ENCODE data around the gene ZNF319.

Gene ZNF319

GRCh38 chr16:57999971-58000705 is at the start of gene ZNF319:
ZNF319 (minus strand) TSS chr16:58000672; CDS start chr16:57998265, 2,407 bp downstream.
- DNase-seq: no peak

DNA sequence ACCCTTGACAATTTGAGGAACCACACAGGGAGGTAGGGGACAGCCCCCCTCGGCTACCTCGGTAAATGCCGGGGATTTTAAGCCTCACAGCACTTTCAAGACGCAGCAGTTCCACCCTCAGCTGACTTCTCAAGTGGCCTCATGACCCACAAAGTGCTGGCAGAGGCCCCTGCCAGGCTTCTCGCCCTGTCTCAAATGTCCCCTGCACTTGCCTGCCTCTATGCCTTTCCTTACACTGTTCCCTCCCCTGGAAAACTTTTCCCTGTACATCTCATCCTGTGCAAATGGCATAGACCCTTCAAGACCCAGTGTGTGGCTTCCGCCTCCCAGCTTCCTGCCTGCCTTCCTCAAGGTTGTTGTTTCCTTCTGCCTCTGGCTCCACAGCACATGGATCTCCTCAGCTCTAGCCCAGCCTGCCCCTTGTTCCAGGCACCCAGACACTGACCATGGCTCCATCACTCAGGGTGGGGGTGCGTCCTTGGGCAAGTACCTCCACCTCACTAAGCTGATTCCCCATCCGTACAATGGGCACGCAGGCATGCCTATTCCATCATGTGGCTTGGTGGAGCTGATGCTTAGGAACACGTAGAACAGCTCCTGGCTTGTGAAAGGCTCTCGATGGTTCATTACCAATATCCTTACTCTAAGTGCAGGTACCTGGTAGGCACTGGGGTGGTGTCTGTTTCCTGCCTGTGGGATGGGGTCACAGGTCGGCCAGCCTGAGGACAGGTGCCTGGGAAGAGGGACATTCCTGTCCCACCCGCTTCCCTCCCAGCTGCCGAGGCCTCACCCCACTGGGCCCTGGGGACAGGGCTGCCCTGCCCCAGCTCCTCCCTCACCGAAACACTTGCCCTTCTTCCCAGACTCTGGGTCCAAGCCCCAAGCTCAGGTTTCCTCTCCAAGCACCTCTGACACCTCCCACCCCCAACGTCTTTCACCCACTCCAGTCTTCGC is 49.0 kb upstream of the ZNF319 start:
- no peak for DNase-seq

DNA sequence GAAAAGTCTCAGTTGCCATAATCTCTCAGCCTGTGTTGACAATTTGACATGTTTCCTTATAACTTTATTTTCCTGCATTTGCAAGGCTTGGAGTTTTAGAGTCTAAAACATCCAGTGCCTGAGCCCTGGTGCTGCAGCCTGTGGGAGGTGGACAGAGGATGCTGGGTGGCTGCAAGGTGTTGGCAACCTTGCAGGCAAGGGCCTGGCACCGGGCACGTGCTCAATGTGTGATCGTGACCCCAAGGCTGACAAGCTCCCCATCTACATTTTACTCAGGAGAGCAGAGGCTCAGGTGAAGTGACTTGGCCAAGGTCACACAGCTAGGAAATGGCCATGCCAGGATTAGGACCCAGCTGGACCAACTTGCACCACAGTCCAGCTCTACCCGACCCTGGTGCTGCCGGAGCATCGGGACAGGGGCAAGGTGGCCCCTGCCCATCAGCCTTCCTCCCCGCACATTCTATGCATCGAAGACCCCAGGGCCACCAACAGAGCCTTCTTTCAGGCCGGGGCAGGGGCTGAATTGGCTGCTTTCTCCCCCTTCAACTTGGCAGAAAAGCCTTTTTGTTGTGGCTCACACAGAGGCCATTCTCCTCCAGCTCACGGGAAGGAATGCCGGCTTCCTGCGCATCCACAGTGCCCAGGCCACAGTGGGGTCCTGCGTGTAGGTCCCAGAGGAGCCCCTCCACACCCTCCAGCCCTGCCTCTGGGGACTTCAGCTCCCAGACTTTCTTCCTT is 48.2 kb upstream of the ZNF319 start:
- DNase-seq: no peak

DNA sequence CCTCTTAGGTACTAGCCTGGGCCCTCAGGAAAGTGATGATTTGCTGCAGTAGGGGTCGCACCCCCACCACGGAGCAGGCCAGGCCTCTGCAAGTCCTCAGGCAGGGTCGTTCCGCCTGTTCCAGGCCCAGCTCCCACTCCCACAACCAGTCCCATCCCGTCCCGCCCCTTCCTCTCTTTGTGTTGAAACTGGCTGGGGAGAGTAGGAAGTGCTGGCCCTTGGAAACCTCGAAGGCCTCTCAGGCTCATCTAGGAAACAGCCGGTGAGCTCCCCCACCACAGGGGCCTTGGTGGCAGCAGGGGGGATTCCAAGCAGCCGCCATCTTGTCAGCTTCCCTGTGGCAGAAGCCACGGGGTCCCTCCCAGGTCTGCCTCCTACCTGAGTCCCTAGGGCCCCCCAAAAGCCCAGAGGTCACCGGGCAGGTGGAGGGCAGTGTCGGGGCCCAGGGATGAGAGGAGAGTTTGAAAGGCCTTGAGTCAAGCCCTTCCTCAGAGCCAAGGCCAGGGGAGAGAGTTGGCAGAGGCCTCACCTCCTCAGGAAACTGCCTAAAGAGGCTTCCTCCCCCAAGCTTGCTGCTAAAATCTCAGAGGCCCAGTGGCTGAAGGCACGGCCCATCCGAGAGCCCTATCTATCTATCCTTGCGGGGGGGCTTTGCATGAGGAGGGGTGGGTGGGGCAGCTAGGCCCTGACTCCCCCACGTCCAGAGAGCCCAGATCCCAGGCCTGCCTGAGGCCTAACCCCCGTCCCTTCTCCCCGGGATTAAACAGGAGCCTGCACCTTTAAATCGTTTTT is 47.3 kb upstream of the ZNF319 start:
- no peak for DNase-seq

GRCh38 chr16:58046936-58047335 is 46.5 kb upstream of the ZNF319 start:
- no peak for DNase-seq

GRCh38 chr16:58046054-58046881 is 45.8 kb upstream of the ZNF319 start:
- DNase-seq: no peak

DNA sequence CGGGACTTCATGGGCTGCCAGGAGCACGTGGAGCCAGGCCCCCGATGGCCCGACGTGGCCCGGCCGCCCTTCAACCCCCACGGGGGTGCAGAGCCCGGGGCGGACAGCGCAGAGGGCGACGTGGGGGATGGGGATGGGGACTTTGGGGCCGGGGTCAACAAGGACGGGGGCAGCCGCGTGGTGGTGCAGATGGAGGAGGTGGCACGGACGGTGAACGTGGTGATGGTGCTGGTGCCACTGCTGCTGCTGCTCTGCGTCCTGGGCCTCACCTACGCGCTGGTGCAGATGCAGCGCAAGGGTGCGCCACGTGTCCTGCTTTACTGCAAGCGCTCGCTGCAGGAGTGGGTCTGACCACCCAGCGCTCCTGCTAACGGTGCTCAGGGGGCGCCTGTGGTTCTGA is 44.6 kb upstream of the ZNF319 start:
- DNase-seq: no peak

DNA sequence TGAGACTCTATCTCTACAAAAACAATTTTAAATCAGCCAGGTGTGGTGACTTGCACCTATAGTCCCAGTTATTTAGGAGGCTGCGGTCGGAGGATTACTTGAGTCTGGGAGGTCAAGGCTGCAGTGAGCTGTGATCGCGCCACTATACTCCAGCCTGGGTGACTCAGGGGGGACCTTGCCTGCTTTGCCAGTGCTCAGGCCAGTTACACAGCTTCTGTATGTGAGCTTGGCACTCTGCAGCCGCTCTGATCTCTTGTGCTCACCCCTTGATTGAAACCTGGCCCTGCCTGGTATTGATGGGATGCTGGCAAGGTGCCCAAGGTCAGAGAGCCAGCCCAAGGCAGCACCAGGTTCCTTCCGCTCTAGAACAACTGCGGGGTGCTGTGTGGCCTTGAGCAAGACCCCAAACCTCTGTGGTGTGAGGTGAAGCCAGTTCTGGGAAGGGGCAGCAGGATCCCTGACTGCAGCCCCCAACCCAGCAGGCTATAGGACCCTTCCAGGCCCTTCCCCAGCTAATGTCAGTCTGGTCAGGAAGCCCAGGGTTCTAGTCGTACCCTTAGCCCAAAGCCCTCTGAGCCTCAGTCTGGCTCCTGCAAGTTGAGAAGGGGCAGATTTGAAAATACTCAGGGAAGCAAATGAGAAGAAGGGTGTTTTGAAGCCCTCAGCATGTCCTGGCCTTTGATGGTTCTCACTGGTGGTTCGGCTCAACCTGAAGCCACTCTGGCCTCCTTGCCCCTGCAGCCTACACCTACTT is 44.0 kb upstream of the ZNF319 start:
- DNase-seq: no peak

- DNase-seq: no peak
These were observed 43.2 kb upstream of the ZNF319 start for GRCh38 chr16:58043571-58044155.

- DNase-seq: no peak
These were observed 42.5 kb upstream of the ZNF319 start for GRCh38 chr16:58042886-58043515.

- no peak for DNase-seq
These were observed 41.8 kb upstream of the ZNF319 start for GRCh38 chr16:58042001-58042885.

DNA sequence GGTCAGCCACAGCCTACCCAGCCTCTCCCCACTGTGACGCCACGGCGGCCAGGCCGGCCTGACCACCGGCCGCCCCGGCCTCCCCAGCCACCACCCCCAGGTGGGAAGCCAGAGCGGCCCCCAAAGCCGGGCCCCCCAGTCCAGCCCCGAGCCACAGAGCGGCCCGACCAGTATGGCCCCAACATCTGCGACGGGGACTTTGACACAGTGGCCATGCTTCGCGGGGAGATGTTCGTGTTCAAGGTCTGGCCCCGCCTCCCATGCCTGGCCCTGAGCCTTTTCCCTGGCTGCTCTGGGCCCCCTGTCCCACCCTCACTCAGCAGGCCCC is 41.1 kb upstream of the ZNF319 start:
- no peak for DNase-seq

- no peak for DNase-seq
These were observed 40.6 kb upstream of the ZNF319 start for GRCh38 chr16:58040945-58041627.

DNA sequence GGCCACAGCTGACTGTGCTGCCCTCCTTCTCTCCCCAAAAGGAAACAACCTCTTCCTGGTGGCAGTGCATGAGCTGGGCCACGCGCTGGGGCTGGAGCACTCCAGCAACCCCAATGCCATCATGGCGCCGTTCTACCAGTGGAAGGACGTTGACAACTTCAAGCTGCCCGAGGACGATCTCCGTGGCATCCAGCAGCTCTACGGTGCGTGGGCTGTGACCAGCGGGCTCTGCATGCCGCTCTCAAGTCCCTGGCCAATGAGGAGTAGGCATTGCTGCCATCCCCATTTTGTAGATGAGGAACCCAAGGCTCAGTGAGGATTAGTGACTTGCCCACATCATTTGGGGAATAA is 40.0 kb upstream of the ZNF319 start:
- no peak for DNase-seq

DNA sequence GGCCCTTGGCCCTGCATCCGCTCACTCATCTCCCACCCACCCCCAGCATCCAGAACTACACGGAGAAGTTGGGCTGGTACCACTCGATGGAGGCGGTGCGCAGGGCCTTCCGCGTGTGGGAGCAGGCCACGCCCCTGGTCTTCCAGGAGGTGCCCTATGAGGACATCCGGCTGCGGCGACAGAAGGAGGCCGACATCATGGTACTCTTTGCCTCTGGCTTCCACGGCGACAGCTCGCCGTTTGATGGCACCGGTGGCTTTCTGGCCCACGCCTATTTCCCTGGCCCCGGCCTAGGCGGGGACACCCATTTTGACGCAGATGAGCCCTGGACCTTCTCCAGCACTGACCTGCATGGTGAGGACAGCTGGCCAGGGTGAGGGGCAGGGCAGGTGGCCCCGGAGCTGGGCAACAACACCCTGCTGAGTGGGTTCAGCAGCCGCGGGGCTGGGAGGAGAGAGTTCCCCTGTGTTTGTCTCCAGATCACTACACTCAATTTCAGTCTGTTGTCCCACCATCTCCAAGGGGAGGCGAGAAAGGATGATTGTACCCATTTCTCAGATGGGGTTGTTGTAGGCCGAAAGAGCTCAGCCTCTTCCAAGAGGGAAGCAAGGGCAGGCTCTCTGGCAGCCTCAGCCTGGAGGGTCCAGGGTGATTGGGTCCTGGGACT is 39.5 kb upstream of the ZNF319 start:
- no peak for DNase-seq

- no peak for DNase-seq
These were observed 37.8 kb upstream of the ZNF319 start for GRCh38 chr16:58038219-58038641.

DNA sequence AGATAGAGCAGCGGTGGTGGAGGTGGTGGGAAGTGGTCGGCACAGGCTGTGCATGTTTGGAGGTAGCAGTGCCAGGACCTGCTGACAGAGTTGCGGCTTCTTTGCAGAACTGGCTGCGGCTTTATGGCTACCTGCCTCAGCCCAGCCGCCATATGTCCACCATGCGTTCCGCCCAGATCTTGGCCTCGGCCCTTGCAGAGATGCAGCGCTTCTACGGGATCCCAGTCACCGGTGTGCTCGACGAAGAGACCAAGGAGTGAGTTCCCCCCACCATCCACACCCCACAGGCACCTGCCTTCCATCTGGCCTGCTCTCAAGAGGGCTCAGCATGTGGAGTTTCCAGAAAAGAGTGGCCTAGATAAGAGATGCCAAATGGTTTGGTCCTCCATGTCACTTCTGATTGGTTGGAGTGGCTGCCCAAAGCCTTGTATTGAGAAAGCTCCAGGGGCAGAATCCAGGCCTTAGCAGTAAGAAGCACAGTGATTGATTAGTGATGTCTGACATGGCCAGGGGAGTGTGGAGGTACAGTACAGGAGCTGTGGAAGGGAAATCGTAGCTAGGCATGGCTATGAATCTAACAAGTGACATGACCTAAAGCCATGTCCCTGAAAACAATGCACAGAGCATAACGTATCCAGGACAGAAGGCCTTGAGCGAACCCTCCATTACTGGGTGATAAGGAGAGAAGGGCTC is 37.0 kb upstream of the ZNF319 start:
- DNase-seq: no peak

Data from activated CD4-positive, alpha-beta T cell treated with anti-CD3 and anti-CD28 coated beads for 48 hours (primary cell).